Measurements from ENCODE around the gene GPR39. TPM values are rescaled to one million over a fixed set of nuclear protein-coding genes. Genes with fewer than 3 reads are reported as not detected.
A peak's percentile ranks its signal among the peaks of the same experiment; 100 is the strongest.
"Not testable (repeated sequence)": the region's sequence is repeated elsewhere in the genome, so short reads cannot be mapped to it uniquely, and the experiment has no call there.

GPR39 gene
- total RNA-seq, 1 experiment from 2014 or later = 8.1 TPM

DNA sequence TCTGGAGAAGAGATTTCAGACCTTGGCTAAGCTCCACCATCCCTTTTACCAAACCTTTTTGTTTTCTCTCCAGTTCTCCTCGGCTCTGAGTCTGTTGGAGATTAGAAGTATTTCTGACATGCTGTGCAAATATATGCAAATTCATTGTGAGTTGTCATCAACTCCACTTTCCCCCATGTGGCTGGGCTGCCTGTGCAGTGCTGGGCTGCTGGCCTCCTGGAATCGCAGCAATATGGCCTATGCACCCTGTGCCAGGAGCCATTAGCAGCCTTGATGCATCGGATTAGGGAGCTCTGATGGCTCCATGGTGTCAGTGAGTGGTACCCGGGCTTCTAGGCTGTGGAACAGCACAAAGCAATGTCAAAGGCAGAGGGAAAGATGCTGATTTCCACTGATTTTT lies 80.0 kb downstream of the GPR39 start:
- no peak for DNase-seq (ENCODE audit: low read depth)

DNA sequence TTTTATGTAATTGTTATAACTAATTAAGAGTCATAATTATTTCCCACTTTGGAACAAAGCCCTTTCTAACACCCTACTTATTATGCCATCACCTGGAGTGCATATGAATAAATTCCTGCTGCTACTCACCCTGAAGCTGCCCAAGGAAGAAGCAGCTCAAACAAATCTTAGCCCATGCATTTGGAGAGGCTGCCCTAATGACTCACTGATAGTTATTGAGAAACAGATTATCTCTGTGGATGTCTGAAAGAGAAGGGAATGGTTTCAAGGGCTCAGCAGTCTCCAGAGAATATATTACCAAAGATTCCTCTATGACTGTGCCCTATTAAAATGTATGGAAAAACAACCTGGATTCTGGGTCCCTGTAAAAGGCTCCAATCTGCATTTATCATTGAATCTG lies 81.0 kb downstream of the GPR39 start:
- DNase-seq (ENCODE audit: low read depth) = no peak

DNA sequence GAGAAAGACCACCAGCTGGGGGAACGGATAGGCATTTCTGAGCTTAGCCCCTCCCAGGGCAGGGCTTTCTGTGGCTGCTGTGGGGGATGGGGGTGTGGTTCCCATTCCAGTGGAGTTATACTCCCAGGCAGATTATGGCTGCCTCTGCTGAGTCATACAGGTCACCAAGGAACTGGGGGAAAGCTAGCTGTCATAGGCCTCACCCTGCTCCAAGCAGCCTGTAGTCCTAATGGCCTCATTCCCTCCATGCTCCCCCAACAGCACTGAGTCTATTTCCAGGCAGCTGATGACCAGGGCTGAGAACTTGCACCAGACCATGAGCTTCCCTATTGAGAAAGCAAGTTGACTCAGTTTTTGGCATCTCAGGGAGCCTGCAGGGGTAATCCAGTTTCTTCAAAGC lies 87.1 kb downstream of the GPR39 start:
- DNase-seq (ENCODE audit: low read depth) = peak; percentile 41

DNA sequence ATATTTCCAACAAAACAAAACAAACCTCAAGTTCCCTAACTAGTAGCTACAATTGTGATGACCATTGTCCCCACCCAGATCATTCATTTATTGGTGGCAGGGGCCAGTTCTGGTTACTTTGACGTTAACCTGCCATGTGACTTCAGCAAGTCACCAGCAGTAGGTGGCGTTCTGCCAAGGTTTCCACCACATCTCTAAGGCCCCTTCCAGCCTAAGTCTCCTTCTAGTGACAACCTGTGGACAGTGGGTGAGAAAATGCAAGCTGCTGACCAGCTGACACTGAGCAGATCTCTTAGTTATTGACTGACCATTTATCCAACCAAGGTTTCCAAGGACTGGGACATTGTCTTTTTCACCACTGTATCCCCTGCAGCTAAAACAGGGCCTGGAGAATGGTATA lies 98.4 kb downstream of the GPR39 start:
- DNase-seq (ENCODE audit: low read depth) = no peak

DNA sequence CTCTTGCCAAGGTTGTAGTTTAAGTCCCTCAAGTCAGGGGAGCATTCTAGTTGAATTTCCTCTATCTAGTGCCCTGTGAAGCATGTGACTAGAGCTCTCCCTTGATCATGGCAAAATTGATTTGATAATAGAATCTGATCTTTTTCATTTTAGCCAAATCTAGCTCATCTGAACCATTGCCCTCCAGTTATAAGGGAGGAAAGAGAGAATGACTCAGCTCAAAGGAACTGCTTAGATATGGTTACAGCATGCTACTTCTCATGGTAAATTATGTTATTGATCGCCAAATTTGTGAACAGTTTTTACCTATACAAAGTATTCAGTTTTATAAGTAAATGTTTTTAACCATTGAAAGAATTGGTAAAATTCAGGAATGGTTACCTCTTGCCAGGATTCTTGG lies 100.8 kb downstream of the GPR39 start:
- no peak for DNase-seq (ENCODE audit: low read depth)

DNA sequence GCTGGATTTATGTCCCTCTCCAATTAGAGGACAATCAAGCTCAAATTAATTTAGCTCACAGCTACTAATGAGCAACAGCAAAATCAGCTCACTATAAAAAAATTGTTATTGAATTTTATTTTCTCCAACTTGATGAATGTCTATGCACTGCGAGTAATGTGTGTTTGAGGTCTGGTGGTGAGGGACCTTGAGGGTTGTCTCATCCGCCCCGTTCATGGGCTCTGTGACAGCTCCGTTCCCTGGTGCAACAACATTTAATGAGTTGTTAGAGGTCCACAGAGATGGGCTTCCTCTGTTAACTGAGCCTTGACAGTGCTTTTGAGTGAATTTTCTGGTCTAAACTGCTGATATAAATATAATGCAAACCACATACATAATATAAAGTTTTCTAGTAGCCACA lies 101.7 kb downstream of the GPR39 start:
- DNase-seq (ENCODE audit: low read depth) = no peak

DNA sequence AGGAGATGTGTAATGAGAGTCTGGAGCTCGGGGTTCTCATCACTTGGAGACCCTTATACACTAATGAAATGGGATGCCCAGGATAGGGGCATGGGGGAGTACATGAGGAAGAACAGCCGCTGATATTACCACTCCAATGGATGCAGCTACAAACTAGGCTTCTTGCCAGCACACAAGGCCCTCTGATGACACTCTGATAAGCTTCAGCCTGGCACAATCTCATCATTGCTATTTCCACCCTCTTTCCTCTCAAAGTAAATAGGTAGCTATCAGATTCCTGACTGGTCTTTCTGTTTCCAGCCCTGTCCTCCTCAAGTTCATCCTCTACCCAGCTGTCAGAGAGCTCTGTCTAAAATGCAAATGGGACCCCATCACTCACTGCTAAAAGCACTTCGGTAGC lies 103.0 kb downstream of the GPR39 start:
- DNase-seq (ENCODE audit: low read depth) = no peak

DNA sequence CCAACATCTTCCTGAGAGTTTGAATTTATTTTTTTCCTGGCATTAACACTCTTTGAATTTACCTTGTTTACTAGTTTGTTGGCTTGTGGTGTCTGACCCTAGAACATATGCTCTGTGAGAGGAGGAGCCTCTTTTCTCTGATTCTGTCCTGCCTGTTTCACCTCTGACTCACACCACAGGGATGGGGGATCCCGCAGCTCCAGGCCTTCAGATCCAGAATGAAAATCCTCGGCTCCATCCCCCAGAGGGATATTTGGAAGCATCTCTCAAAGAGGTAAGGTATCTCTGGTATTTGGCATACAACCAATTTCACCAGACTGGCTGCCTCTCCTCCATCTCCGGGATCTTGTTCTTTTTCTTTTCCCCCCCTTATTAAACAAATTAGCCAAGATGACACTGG lies 104.7 kb downstream of the GPR39 start:
- DNase-seq (ENCODE audit: low read depth) = peak; percentile 15

DNA sequence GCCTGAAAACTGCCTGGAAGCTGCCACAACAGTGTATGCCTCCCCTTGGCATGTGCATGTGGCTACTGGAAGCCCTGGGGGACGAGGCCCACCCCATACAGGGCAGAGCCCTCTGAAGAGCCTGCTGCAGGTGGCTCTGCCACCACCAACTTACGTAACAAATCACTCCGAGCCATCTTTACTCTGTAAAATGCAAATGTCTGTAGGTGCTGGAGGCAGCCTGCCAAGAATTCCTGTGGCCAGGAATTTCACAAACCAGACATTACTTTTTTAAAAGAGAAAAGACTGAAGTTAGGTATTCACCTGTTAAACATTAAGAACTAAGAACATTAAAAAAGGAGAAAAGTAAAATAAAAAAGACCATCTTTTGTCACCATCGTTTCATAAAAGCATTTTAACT lies 106.3 kb downstream of the GPR39 start:
- DNase-seq (ENCODE audit: low read depth) = no peak

DNA sequence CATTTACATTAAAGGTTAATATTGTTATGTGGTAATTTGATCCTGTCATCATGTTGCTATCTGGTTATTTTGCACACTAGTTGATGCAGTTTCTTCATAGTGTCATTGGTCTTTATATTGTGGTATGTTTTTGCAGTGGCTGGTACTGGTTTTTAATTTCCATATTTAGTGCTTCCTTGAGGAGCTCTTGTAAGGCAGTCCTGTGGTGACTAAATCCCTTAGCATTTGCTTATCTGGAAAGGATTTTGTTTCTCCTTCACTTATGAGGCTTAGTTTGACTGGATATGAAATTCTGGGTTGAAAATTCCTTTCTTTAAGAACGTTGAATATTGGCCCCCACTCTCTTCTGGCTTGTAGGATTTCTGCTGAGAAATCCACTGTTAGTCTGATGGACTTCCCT lies 120.5 kb downstream of the GPR39 start:
- not testable (repeated sequence) for DNase-seq (ENCODE audit: low read depth)

DNA sequence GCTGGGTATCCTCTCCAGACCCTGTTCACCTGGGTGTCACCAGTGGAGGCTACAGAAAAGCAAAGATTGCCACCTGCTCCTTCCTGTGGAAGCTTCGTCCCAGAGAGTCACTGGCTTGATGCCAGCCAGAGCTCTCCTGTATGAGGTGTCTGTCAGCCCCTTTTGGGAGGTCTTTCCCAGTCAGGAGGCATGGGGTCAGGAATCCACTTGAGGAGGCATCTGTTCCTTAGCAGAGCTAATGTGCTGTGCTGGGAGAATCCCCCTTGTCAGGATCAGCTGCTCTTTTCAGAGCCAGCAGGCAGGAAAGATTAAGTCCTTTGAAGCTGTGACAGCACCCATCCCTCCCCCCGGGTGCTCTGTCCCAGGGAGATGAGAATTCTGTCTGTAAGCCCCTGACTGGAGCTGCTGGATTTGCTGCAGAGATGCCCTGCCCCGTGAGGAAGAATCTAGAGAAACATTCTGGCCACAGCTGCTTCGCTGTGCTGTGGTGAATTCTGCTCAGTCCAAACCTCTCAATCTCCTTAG lies 121.8 kb downstream of the GPR39 start:
- DNase-seq (ENCODE audit: low read depth) = no peak

DNA sequence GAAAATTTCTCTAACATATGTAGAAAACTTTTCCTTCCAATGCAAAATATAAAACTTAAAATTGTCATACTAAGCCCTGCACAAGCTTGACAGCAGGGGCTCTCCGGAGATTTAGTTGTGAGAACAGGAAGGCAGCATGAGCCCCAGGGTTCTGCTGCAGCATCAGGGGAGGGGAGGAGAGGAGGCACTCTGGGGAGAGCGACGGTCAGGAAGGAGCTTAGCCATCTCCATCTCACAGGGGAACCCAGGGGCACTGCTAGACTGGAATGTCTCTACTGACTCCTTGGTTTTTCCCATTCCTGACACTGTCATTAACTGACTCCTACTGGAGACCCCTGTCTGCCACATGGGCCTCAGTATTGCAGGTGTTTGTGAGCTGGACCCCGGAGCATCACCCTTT lies 123.6 kb downstream of the GPR39 start:
- no peak for DNase-seq (ENCODE audit: low read depth)

DNA sequence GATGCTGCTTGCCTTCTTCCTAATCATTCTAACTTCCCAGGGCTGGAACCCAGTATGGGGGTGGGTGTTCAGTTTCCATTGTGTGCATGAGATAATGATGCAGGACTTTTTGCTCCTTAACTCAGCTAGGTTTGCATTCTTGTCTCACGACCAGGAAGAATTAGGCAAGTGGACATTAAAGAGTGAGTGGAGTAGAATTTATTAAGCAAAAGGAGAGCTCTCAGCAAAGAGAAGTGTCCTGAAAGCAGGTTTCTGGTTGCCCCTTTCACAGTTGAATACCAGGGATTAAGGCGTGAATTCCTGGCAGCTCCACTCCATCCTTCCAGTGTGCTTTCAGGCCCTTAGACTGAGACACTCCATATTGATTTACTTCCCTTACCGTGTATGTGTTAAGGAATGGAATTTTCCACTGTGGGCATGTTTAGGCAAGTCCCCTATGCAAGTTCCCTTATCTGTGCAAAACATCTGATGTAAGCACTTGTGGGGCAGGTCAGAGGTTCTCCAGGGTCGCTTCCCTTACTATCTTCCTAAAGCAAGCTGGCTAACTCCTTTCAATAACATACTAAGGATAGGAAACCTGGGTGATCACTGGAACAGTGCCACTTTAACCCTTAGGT lies 126.5 kb downstream of the GPR39 start:
- DNase-seq (ENCODE audit: low read depth) = no peak

DNA sequence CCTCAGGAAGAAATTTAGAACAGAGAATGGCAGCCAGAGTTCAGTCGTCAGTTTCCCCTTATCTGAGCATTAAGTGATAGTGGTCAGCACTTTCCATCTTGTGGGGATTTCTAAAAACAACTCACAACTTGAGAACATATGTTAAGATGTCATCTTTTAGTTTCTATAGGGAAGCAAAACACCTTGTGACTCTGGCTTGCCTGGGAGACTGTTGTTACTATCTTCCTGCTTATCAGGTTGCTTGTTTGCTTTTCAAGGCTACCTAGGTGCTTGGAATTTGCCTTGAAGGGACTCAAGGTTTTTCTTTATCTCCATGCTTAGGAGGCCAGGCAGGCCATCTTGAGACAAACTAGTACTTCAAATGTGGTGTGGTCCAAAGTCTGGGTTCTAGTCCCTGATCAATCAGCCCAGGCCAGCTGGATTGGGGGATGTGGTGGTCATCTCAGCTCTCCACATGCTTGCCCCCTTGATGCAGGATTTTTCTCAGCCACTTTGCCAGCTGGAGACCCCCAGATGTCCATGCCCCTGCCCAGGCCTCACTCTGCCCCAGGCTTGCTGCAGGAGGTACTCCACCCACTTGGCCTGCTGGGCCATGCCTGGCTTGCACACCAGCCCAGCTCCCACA lies 127.5 kb downstream of the GPR39 start:
- DNase-seq (ENCODE audit: low read depth) = no peak

DNA sequence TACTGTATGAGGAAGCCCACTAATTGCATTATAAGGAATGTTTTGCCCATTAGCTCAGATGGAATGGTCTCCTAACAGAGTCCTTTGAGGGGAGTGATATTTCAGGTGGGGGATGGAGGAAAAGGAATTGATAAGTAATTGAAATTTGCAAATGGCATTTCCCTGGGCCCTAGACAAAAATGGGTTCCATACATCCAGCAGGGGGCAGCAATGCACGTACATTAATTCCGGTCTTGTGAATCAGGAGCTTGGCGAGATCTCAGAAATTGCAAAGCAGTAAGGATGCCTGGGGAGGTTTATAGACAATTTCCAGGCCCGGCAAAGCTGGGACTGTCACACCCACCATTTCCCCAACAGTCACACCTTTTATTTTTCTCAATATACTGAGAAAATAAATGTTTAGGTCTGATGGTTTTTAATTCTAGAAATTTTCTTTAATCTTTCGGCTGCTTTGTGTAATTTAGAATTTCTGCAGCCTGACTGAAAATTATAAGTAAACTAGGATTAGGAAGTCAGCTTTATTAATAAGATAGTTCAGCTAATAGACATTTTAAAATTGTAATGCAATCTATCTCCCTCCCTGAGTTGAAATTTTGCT lies 130.6 kb downstream of the GPR39 start:
- peak; percentile 66 for DNase-seq (ENCODE audit: low read depth)

DNA sequence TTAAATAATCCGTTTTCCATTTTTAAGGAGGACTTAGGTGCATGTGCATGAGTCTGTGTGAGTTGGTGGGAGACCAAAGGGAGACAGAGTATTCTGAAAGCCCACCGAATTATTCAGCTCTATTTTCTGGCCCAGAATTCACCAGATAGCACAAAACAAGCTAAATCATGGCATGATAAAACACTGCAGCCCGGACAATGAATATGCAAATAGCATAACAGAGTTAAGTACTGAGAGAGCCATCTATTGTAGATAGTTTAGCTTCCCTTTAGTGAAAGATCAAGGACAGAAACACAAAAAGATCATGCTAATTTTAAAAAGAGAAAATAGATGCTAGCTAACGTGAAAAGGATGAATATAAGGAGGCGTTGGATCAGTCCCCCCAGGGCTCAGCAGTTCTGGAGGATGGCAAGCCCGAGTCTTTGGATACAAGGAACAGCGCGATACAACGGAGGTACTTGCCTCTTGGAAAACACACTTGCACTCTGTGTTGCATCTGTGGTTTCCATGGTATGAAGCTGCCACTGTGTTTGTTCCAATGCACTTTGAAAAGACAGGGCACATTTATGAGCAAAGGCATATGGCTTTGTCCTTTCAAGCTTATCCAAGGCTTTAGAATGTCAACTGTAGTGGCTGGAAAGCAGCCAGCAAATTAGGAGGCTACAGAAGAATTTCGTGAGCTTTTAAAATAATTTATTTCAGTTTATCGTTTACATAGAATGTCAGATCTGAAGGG lies 133.5 kb downstream of the GPR39 start:
- DNase-seq (ENCODE audit: low read depth) = no peak

DNA sequence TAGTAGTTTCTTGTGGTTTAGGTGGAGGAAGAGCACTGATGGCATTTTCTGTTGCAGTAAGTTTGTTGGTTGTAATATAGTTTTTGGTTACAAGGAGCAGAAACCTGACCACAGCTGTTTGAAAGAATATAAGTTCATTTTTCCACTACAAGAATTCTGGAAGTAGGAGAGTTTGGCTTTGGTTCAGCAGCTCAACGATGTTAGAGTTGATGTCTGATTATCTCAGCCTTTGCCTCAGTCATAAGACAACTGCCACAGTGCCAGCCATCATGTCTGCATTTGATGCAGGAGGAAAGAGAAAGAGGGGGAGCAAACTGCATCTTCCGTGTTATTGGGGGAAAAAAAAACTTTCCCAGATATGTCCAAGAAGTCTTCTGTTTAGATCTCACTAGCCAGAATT lies 134.3 kb downstream of the GPR39 start:
- no peak for DNase-seq (ENCODE audit: low read depth)

DNA sequence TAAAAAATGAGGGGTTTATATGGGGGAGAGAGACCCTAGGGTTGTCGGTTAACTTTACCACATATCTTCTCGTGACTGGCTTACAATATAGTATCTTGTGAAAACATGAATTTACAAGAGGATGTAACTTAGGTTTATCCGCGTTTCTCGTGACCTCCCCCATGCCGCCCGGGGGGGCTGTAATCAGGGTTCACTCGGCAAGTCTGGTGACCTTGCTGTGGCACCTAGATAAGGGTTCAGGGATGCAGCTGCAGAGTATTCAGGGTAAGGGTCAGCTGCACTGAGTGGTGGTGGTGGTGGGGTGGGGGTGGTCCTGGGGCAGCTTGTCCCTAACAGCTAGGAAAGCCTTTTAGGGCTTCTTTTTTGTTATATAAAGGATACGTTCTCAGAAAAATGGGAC lies 141.1 kb downstream of the GPR39 start:
- DNase-seq (ENCODE audit: low read depth) = no peak

DNA sequence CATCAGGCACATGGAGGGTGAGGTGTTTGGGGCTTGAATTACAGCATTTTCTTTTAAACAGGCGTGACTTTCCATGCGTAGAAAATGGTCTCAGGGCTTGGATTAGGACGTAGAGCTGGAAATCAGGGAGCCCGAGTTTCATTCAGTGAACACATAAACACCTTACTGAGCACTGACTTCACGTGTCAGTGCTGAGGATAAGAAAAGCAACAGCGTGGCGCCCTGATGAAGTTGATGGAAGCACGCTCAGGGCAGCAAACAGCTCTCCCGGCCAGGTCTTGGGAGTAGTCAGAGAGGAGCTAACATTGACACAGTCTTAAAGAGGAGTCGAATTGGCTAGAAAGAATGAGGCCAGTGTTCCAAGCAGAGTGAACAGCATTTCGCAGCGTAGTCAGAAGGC lies 142.7 kb downstream of the GPR39 start:
- no peak for DNase-seq (ENCODE audit: low read depth)

DNA sequence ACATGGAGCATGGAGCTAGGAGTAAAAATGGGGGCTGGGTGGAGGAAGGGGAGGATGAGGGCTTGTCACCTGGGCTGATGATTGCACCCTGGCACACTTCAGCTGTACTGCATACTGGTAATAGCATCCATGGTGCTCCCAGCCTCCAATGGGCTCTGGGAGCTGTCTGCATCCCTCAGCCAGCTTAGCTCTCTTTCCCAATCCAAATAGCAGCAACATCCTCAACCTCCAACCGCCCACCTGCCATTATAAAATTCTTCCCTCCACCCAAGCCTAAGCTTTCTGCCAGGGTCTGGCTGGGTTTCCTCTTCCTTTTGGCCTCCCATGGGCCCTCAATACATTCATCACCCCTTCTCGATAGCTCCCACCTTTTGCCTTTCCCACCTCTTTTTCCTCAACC lies 143.3 kb downstream of the GPR39 start:
- DNase-seq (ENCODE audit: low read depth) = no peak

DNA sequence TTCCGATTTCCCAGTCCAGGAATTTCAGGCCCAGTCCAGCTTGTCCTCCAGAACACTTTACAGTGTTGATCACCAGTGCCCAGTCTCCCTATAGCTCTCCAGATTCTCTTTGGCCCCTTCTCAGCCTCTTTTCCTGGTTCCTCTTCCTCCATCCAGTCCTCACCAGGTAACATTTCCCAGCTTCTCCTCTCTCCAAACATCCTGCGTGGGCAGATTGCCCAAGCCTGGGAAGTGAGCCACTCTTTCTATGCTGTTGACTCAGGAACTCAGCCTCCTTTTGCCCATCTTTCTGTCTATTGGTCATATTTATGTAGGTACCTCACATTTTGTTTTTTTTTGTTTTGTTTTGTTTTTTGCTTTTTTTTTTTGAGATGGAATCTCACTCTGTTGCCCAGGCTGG lies 144.0 kb downstream of the GPR39 start:
- no peak for DNase-seq (ENCODE audit: low read depth)

DNA sequence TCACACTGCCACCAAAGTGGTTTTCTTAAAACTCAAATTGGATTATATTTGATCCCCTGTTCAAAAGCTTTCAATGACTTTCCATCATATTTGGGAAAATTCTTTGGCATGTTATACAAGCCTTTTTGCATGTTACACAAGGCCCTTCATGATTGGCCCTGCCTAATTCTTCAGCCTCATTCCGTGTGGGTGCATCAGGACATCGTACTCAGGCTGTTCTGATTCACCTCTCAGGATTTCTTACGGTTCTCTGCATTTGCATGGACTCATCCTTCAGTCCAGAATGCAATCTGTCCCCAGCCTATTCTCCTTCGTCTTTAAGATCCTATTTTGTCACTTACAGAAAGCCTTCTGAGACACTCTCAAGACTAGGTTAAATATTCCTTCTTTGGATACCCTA lies 145.6 kb downstream of the GPR39 start:
- DNase-seq (ENCODE audit: low read depth) = no peak

DNA sequence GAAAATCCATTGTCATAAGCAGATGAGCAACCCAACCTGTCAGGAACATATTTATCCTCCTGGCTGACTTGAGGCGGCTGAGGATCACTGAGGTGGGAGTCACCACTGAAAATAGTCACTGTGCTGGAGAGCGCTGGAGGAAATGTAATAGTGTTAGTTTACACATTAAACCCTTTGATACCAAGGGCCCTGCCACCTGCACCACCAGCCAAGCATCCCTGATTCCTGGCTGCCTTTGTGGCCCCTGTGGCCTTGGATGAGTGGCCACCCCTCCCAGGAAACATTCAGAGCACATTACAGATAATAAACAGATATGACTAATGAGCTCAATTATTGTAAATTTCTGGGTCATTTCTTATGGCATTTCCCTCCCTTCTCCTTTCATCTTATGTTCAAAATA lies 147.5 kb downstream of the GPR39 start:
- DNase-seq (ENCODE audit: low read depth) = no peak

Data from Daoy (cell line).